NCI-H345 treated with DMSO at 0.1 percent for 48 hours (cell line): ENCODE results near the gene DCAF11.

Experiments
- DNase-seq: peaks from one replicate; lab custom pipeline; 2025; ENCODE audit not compliant: unreplicated experiment; lab: John Stamatoyannopoulos, UW

DCAF11 gene

DNA sequence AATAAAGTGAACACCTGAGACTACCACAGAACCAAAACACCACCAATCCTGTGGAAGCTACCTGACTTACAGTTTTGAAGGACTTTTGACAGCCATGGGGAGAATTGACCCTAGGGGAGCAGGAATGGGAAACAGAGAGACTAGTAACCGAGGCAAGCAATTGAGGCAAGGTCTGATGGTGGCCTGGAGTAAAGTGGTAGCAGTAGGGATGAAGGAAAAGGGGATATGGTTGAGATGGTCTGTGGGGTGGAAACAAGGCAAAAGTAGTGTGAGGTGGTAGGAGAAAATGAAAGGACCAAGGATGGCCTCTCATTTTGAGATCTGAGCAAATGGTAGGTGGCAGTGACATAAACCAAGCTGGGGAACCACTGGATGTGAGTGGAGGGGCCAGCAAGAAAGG, 42.3 kb downstream of the DCAF11 start:
- DNase-seq, result no peak

DNA sequence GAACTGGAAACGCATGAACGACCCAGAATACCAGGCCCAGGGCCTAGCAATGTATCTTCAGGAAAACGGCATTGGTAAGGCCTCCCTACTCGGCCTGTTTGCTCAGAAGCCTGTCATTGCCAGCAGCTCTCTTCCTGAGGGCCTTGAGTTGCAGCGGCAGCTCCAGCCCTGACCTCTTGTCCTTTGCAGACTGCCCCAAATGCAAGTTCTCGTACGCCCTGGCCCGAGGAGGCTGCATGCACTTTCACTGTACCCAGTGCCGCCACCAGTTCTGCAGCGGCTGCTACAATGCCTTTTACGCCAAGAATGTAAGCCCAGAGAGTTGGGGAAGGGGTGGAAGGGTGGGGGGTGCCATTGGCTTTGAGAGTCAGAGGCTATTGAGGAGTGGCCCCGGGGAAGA, 42.8 kb downstream of the DCAF11 start:
- no peak for DNase-seq

DNA sequence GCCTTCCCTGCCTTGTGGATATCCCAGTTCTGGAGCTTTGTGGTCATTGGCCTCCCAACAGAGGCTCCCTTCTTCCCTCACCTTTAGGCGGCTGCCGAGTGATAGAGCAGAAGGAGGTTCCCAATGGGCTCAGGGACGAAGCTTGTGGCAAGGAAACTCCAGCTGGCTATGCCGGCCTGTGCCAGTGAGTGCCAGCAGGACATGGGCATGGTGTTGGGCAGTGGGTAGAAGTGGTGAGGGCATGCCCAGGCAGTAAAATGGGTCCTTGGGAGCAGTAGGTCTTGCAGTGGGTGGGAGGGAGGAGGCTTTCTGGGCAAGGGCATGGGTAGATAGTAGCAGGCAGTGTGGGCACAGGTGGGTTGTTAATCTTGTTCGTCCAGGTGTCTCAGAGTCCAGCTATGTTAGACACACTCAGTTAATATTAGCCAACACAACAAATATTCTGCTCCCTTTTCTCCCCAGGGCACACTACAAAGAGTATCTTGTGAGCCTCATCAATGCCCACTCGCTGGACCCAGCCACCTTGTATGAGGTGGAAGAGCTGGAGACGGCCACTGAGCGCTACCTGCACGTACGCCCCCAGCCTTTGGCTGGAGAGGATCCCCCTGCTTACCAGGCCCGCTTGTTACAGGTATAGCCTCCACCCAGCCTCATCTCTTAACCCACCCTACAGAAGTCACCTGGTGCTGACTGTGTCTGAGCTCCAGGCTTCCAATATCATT, 45.4 kb downstream of the DCAF11 start:
- no peak for DNase-seq

DNA sequence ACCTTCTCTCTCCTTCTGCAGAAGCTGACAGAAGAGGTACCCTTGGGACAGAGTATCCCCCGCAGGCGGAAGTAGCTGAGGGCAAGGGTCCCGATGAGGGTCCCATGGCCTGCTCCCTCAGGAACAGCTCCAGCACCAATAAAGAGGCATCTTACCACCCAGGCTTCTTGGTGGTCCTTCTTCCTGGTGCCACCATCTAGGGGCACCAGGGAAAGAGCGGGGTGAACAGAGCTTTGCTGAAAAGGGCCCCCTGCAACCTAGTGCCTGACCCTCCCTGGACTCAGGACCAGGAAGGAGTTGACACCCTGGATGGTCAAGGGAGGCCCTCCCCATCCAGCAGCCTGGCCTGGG, 45.9 kb downstream of the DCAF11 start:
- DNase-seq, result no peak

DNA sequence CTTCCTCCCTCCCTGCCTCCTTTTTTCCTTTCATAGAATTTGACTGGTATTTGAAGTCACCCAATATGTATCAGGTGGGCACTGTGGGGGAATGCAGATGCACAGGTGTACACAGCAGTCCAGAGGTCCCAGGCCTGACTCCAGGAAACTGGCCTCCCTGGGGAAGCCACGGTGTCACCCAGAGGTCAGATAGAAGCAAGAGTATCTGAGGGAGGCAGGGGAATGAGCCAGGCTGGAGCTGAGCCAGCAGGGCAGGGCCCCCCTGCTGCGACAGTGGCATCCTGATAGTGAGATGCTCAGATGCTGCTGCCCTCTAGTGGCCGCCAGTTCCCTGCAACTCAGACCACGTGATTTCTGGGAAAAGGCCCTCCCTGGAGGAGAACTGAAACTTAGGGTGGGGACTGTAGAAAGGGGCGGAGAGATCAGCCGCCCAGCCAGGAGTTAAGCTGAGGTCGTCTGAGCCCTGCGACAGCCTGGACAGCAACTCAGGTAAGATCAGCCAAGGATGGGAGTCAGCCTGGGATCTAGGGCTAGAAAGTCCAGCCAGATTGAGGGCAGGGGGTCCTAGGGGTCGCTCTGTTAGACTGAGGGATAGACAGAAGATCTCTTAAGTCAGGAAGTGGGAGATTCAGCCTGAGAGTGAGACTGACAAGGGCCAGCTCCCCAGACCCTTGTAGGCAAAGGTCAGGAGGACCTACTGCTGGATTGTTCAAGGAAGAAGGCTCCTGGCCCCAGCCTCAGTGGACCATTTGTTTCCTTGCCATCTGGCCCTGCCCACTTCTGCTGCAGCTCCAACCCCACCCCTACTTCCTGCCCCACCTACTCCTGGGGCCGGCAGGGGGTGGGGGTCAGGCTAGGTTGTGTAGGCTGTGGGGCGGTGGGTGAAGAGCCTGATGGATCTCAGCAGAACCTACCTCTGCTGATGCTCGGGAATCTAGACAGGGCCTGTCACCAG, 46.5 kb downstream of the DCAF11 start, which contains the start of gene IRF9:
TSS of gene IRF9 (plus strand) at position 416 of the 955 bp plus-strand sequence. CDS start 880 bp downstream, outside the sequence.
- DNase-seq, result peak; percentile 86

DNA sequence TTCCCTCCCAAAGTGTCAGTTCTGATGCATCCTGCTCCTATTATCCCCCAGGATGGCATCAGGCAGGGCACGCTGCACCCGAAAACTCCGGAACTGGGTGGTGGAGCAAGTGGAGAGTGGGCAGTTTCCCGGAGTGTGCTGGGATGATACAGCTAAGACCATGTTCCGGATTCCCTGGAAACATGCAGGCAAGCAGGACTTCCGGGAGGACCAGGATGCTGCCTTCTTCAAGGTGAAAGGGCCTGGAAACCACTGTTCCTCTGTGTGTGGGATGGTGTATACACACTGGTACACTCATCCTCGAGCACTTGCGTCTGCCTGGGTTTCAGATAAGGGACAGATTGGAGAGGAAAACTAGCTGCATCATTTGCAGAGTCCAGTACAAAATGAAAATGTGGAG, 47.5 kb downstream of the DCAF11 start:
- DNase-seq, result no peak

DNA sequence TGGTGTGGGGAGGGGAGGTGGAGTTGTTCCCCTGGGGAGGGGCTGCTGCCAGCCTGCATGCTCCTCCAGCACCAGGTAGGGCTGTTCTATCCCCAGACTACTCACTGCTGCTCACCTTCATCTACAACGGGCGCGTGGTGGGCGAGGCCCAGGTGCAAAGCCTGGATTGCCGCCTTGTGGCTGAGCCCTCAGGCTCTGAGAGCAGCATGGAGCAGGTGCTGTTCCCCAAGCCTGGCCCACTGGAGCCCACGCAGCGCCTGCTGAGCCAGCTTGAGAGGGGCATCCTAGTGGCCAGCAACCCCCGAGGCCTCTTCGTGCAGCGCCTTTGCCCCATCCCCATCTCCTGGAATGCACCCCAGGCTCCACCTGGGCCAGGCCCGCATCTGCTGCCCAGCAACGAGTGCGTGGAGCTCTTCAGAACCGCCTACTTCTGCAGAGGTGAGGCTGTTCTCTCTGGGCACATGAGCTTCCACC, 50.0 kb downstream of the DCAF11 start:
- no peak for DNase-seq

DNA sequence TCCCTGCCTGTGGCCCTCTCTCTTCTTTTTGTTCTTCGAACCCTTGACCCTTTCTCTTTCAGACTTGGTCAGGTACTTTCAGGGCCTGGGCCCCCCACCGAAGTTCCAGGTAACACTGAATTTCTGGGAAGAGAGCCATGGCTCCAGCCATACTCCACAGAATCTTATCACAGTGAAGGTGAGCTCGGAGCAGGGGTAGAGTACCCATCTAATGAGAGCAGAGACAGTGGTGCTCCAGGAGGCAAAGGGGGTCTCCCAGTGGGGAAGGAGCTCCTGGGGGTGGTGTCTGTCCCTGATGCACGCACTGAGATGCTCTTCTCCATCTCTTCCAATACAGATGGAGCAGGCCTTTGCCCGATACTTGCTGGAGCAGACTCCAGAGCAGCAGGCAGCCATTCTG, 51.2 kb downstream of the DCAF11 start:
- DNase-seq, result no peak

DNA sequence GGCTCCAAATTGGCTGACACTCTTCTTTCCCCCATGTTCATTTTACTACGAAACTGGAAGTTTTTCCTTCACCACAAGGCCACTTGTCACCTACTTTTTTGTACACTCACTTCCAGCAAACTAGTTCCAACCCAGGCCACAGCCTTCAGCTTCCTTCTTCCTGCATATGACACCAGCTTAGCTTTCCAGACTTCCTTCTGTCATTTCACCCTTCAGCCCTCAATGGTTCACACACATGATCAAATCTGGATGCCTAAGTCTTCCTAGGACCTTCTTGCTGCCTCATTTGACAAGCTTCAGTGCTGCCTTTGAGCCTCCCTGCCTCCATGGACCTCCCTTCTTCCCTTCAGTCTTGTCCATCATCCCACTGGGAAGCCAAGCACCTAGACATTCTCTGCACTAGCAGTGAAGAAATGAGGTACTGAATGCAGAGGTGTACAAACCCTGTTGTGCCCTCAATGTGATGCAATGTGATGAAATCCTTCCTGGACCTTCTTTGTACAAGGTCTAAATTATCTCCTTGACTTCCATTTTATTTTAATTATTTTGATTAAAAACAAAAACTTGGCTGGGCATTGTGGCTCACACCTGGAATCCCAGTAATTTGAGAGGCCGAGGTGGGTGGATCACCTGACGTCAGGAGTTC, 53.0 kb downstream of the DCAF11 start:
- DNase-seq, result no peak

DNA sequence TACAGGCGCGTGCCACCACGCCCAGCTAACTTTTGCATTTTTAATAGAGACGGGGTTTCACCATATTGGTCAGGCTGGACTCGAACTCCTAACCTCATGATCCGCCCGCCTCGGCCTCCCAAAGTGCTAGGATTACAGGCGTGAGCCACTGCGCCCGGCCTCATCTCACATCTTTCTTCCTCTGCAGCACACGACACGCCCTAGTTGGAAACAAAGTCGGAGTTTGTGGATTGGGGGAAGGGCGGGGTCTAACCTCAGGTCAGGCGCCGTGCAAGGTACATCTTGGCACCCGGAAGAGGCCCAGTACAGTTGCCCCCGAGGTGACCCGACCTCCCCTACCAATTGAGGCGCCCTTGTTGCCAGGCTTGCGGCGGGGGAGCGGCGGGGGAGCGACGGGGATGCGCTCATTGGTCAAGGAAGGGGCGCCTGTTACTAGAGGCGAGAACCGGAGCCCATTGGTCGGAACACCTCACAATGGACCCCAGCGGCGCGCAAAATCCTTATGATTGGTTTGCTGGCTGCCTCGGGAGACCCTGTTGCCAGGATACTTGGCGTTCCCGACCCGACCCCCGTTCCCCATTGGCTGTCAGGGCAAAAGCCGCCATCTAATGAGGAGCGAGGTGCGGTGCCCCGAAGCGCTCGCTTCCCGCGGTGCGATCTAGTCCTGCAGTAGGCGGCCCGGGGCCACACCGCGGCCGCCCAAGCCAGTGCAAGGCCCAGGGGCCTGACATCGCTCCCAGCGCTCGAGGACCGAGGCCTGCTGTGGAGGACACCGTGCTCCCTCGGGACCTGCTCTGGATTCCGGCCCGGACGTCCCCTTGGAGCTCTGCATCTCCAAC, 57.1 kb downstream of the DCAF11 start, which contains the start of gene REC8:
TSS of gene REC8 (plus strand) at position 659 of the 839 bp plus-strand sequence. CDS start 473 bp downstream, outside the sequence.
- peak; percentile 74 for DNase-seq

DNA sequence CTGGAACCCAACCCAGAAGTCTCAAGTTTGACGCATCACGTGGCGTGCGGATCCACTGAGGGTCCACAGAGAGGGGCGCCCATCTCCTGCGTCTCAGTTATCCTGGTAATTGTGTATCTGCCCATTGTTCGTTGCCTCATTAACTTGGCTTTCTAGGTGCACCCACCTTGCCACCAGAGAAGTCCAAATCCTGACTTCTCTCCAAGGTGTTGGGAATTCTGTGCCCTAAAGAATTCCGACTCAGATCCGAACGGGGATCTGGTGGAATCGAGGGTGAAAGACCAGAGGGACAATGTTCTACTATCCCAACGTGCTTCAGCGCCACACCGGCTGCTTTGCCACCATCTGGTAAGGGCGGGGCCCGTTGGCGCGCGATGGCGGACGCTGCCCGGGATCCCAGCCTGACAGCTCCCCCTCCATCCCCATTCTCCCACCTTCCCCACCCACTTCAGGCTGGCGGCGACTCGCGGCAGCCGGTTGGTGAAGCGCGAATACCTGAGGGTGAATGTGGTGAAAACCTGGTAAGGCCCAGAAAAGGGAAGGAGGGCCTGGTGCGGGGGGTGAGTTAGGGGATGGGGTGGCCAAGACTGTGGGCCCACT, 57.8 kb downstream of the DCAF11 start:
- DNase-seq, result no peak

DNA sequence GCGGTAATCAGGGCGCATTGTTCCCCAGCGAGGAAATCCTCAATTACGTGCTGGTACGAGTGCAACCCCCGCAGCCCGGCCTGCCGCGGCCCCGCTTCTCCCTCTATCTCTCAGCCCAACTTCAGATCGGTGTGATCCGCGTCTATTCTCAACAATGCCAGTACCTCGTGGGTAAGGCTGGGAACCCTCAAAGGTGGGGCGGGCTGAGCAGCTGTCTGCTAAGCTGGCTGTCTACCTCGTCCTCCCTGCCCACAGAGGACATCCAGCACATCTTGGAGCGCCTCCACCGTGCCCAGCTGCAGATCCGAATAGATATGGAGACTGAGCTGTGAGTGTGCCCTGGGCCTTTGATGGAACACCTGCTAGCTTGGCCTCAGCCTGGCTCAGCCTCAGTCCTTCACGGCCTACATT, 58.3 kb downstream of the DCAF11 start:
- DNase-seq, result no peak
